Upper lobe of left lung (tissue), 6 donors: Measurements from ENCODE around the gene HNRNPH2. TPM values are rescaled to one million over a fixed set of nuclear protein-coding genes. Genes with fewer than 3 reads are reported as not detected.

Experiments used
- ATAC-seq, 2 donors: fragments of 200-7000 bp; cut with Tn5 transposase; one replicate each; pipeline ENCODE4 v1.9.1; 2022; ENCODE audit warnings: mild to moderate bottlenecking in 2 of 2, moderate library complexity in 2 of 2; ENCODE audit not compliant: low FRiP score in 2 of 2
- DNase-seq, 2 donors: peaks; one replicate each; pipeline ENCODE4 v3.0.0-alpha.2; 2019 to 2020
- H3K27ac ChIP-seq, 4 donors: fragments of 200-600 bp; sonication (generic); one replicate each; pipeline ENCODE4 v1.5.1; 2016 to 2019
- H3K27me3 ChIP-seq, 4 donors: fragments of 200-600 bp; sonication (generic); one replicate each; pipeline ENCODE4 v1.5.1; 2017 to 2019
- H3K36me3 ChIP-seq, 4 donors: fragments of 200-600 bp; sonication (generic); one replicate each; pipeline ENCODE4 v1.5.1; 2016 to 2019
- H3K4me1 ChIP-seq, 4 donors: fragments of 200-600 bp; sonication (generic); one replicate each; pipeline ENCODE4 v1.5.1; 2018 to 2019
- H3K4me3 ChIP-seq, 4 donors: fragments of 200-600 bp; sonication (generic); one replicate each; pipeline ENCODE4 v1.5.1; 2017 to 2019; ENCODE audit warnings: mild to moderate bottlenecking in 2 of 4, moderate library complexity in 1 of 4
- H3K9me3 ChIP-seq, 4 donors: fragments of 200-600 bp; sonication (generic); one replicate each; pipeline ENCODE4 v1.5.1; 2018 to 2019
- EP300 ChIP-seq, 4 donors: sonication (generic); formaldehyde crosslinking; IDR thresholded peaks; one replicate each; pipeline ENCODE4 v1.5.1; 2017; ENCODE audit warnings: antibody characterized with exemption in 4 of 4, control low read depth in 2 of 4
- POLR2A ChIP-seq, 4 donors: fragments of 450-650 bp; IDR thresholded peaks; one replicate each; pipeline ENCODE4 v1.5.1; 2016 to 2017; ENCODE audit warnings: antibody characterized with exemption in 4 of 4, mild to moderate bottlenecking in 2 of 4
- POLR2AphosphoS5 ChIP-seq, 2 donors: sonication (generic); formaldehyde crosslinking; IDR thresholded peaks; one replicate each; pipeline ENCODE4 v1.5.1; 2017; ENCODE audit warnings: antibody characterized with exemption in 2 of 2
- WGBS, 2 donors: methylation state at CpG; one replicate each; pipeline ENCODE4 v1.1.5; 2017 to 2018; 5-methylcytosine and 5-hydroxymethylcytosine counted together
- total RNA-seq, 6 donors: library from RNA; depleted of rRNA in 4 of 6; stranded (reverse); fragments of >200 nt in 4 of 6; gene quantifications; one replicate each; pipeline versions ENCODE4 v1.1.0 to v1.2.1, GENCODE V29; 2016 to 2021
- TF ChIP-seq, protein P1 (sequence below), 6 experiments: fragments of 450-650 bp in 4 of 6; fragments of 200-600 bp in 2 of 6; sonication (generic) in 2 of 6; IDR thresholded peaks; one replicate each; pipeline ENCODE4 v1.5.1; 2016 to 2019; ENCODE audit warnings: antibody characterized with exemption in 6 of 6
- donor health status: DM: no; HTN: no; CAD: no; lungs with moderate emphysema.
- donor health status: DM: no; HTN: yes; CAD: no; lungs with severe emphysema.

Gene HNRNPH2
- total RNA-seq, 6 donors from 2014 or later: 30.4 to 66.6 (median 59.4) TPM

DNA sequence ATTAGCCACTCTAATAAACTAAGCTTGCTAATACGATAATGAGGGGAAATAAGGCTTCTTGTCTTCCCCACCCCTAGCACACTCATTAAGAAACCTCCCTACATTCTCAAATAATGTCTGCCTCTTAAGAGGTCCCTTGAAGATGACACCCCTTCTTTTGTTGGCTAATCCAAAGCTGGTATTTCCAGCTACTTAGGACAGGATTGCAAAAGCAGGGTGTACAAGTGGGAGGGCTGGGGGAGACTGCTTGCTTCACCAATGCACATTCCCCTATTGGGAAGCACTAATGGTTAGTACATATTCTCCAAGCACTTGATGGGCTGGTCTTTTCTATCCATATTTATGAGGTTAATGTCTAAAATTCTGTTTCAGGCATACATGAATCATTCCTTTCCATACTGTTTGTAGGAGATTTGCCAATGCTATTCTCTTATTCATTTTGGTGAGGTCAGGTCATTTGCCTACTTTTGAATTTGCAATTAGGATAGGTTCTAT lies 42.7 kb upstream of the HNRNPH2 start:
- Histone ChIP-seq H3K27ac (no peak overlapping the region), H3K27me3 (no peaks in the 10 kb centered on the region), H3K4me1 (no peaks in the 10 kb centered on the region), H3K4me3 (no peak overlapping the region), H3K9me3 (no peaks in the 10 kb centered on the region), H3K36me3 (no peaks in the 10 kb centered on the region)
- no peak for ATAC-seq
- no peak for TF ChIP-seq POLR2AphosphoS5 (IDR thresholded peaks at IDR 0.05)
- no peak for TF ChIP-seq POLR2A (IDR thresholded peaks at IDR 0.05)
- 50 to 80% methylated on average over 1 of the region's 1 CpG for WGBS, 2 donors
- DNase-seq: no peak

GRCh38 chrX:101368800-101369199 lies 39.2 kb upstream of the HNRNPH2 start:
- Histone ChIP-seq H3K27ac (no peak overlapping the region), H3K4me1 (no peaks in the 10 kb centered on the region), H3K36me3 (no peaks in the 10 kb centered on the region), H3K4me3 (no peak overlapping the region), H3K27me3 (no peaks in the 10 kb centered on the region), H3K9me3 (no peaks in the 10 kb centered on the region)
- TF ChIP-seq EP300 (IDR thresholded peaks at IDR 0.05): no peak
- TF ChIP-seq POLR2A (IDR thresholded peaks at IDR 0.05): no peak
- no peak for TF ChIP-seq POLR2AphosphoS5 (IDR thresholded peaks at IDR 0.05)
- TF ChIP-seq, protein P1, sequence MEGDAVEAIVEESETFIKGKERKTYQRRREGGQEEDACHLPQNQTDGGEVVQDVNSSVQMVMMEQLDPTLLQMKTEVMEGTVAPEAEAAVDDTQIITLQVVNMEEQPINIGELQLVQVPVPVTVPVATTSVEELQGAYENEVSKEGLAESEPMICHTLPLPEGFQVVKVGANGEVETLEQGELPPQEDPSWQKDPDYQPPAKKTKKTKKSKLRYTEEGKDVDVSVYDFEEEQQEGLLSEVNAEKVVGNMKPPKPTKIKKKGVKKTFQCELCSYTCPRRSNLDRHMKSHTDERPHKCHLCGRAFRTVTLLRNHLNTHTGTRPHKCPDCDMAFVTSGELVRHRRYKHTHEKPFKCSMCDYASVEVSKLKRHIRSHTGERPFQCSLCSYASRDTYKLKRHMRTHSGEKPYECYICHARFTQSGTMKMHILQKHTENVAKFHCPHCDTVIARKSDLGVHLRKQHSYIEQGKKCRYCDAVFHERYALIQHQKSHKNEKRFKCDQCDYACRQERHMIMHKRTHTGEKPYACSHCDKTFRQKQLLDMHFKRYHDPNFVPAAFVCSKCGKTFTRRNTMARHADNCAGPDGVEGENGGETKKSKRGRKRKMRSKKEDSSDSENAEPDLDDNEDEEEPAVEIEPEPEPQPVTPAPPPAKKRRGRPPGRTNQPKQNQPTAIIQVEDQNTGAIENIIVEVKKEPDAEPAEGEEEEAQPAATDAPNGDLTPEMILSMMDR (IDR thresholded peaks at IDR 0.05): no peak
- ATAC-seq (no peak), DNase-seq (no peak)

- no peak overlapping the region for H3K27ac ChIP-seq
- no peaks in the 10 kb centered on the region for H3K36me3 ChIP-seq
- TF ChIP-seq, protein P1 (IDR thresholded peaks at IDR 0.05): no peak
- no peak for TF ChIP-seq POLR2A (IDR thresholded peaks at IDR 0.05)
- TF ChIP-seq EP300 (IDR thresholded peaks at IDR 0.05): no peak
- no peak for TF ChIP-seq POLR2AphosphoS5 (IDR thresholded peaks at IDR 0.05)
- no peak overlapping the region for H3K4me3 ChIP-seq
- no peaks in the 10 kb centered on the region for H3K9me3 ChIP-seq
- ATAC-seq (no peak), DNase-seq (no peak)
- no peaks in the 10 kb centered on the region for H3K4me1 ChIP-seq
- no peaks in the 10 kb centered on the region for H3K27me3 ChIP-seq
- 69 to 74% methylated on average over 6 of the region's 6 CpGs for WGBS, 2 donors
Observed at GRCh38 chrX:101369687-101370086, 38.3 kb upstream of the HNRNPH2 start.

GRCh38 chrX:101370888-101371504 lies 37.0 kb upstream of the HNRNPH2 start:
- TF ChIP-seq POLR2A (IDR thresholded peaks at IDR 0.05): no peak
- TF ChIP-seq EP300 (IDR thresholded peaks at IDR 0.05): no peak
- TF ChIP-seq POLR2AphosphoS5 (IDR thresholded peaks at IDR 0.05): no peak
- TF ChIP-seq, protein P1 (IDR thresholded peaks at IDR 0.05): no peak
- H3K4me1 ChIP-seq: no peaks in the 10 kb centered on the region
- H3K36me3 ChIP-seq: no peaks in the 10 kb centered on the region
- 59 to 68% methylated on average over 3 of the region's 3 CpGs for WGBS, 2 donors
- ATAC-seq: no peak
- no peaks in the 10 kb centered on the region for H3K27me3 ChIP-seq
- no peak overlapping the region for H3K4me3 ChIP-seq
- no peak overlapping the region for H3K27ac ChIP-seq
- no peaks in the 10 kb centered on the region for H3K9me3 ChIP-seq
- no peak for DNase-seq

- ATAC-seq (no peak), DNase-seq (no peak)
- 64 to 70% methylated on average over 1 of the region's 1 CpG for WGBS, 2 donors
Observed at GRCh38 chrX:101377547-101377946, 30.5 kb upstream of the HNRNPH2 start.

More at GRCh38 chrX:101377547-101377946, 30.5 kb upstream of the HNRNPH2 start:
- H3K27me3 ChIP-seq: no peaks in the 10 kb centered on the region
- H3K36me3 ChIP-seq: no peaks in the 10 kb centered on the region
- no peak for TF ChIP-seq POLR2A (IDR thresholded peaks at IDR 0.05)
- no peak for TF ChIP-seq POLR2AphosphoS5 (IDR thresholded peaks at IDR 0.05)
- no peak for TF ChIP-seq EP300 (IDR thresholded peaks at IDR 0.05)
- TF ChIP-seq, protein P1 (IDR thresholded peaks at IDR 0.05): no peak
- H3K4me1 ChIP-seq: no peaks in the 10 kb centered on the region
- H3K9me3 ChIP-seq: no peaks in the 10 kb centered on the region
- no peak overlapping the region for H3K27ac ChIP-seq
- no peak overlapping the region for H3K4me3 ChIP-seq
